ENCODE results near the gene PDIA4.
"Not testable (repeated sequence)": the region's sequence is repeated elsewhere in the genome, so short reads cannot be mapped to it uniquely, and the experiment has no call there.

The PDIA4 gene

GRCh38 chr7:149028346-149029109 lies at the start of gene PDIA4:
Gene PDIA4, minus strand, starts transcription at chr7:149028505. Its CDS starts 97 bp downstream, at chr7:149028408.
- DNase-seq, result peak; percentile 99

GRCh38 chr7:149077594-149077993 lies 49.3 kb upstream of the PDIA4 start:
- DNase-seq, result no peak

- DNase-seq, result no peak
Measured at GRCh38 chr7:149075286-149075685, 47.0 kb upstream of the PDIA4 start.

- no peak for DNase-seq
Measured at GRCh38 chr7:149074116-149074885, 46.0 kb upstream of the PDIA4 start.

- DNase-seq, result no peak
Measured at GRCh38 chr7:149072438-149072775, 44.1 kb upstream of the PDIA4 start.

GRCh38 chr7:149071641-149072437 lies 43.5 kb upstream of the PDIA4 start:
- DNase-seq, result no peak

- DNase-seq, result no peak
Measured at GRCh38 chr7:149071182-149071635, 42.9 kb upstream of the PDIA4 start.

- DNase-seq, result no peak
Measured at GRCh38 chr7:149070372-149071125, 42.2 kb upstream of the PDIA4 start.

GRCh38 chr7:149067869-149068268 lies 39.6 kb upstream of the PDIA4 start:
- DNase-seq, result no peak

GRCh38 chr7:149063476-149063875 lies 35.2 kb upstream of the PDIA4 start:
- no peak for DNase-seq

- not testable (repeated sequence) for DNase-seq
Measured at GRCh38 chr7:149062217-149062899, 34.1 kb upstream of the PDIA4 start.

- no peak for DNase-seq
Measured at GRCh38 chr7:149060156-149060555, 31.9 kb upstream of the PDIA4 start.

GRCh38 chr7:149053885-149054284 lies 25.6 kb upstream of the PDIA4 start:
- DNase-seq, result no peak

- no peak for DNase-seq
Measured at GRCh38 chr7:149053384-149053783, 25.1 kb upstream of the PDIA4 start.

- DNase-seq, result no peak
Measured at GRCh38 chr7:149050941-149051340, 22.6 kb upstream of the PDIA4 start.

GRCh38 chr7:149048805-149049204 lies 20.5 kb upstream of the PDIA4 start:
- no peak for DNase-seq

- no peak for DNase-seq
Measured at GRCh38 chr7:149046416-149046815, 18.1 kb upstream of the PDIA4 start.

- DNase-seq, result no peak
Measured at GRCh38 chr7:149043936-149044335, 15.6 kb upstream of the PDIA4 start.

- no peak for DNase-seq
Measured at GRCh38 chr7:149041350-149041749, 13.0 kb upstream of the PDIA4 start.

GRCh38 chr7:149038641-149039040 lies 10.3 kb upstream of the PDIA4 start:
- DNase-seq, result not testable (repeated sequence)

- no peak for DNase-seq
Measured at GRCh38 chr7:149036676-149037075, 8.4 kb upstream of the PDIA4 start.

GRCh38 chr7:149031353-149031910 lies 3.1 kb upstream of the PDIA4 start:
- DNase-seq, result no peak

Data from NCI-H2227 treated with DMSO at 0.1 percent for 48 hours (cell line).